ENCODE data around the gene TPRX2.

The TPRX2 gene

DNA sequence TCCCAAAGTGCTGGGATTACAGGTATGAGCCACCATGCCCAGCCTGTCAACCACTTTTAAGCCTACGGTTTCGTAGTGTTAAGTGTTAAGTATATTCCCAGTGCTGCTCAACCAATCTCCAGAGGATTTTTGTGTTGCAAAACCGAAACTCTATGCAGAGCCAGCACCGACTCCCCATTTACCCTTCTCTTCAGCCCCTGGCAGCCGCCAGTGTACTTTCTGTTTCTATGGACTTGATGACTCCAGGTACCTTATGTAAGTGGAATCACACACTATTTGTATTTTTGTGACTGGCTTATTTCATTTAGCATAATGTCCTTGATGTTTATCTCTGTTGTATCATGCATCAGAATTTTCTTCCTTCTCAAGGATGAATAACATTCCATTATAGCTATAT is 26.0 kb downstream of the TPRX2 start:
- Histone ChIP-seq H3K4me2 (ENCODE audit: low read depth, low read length) (no peak overlapping the region), H3F3A (ENCODE audit: insufficient read depth, low read length) (no peaks in the 10 kb centered on the region), H4K20me1 (ENCODE audit: insufficient read depth, low read length) (no peaks in the 10 kb centered on the region), H3K4me1 (ENCODE audit: low read length) (no peaks in the 10 kb centered on the region), H3K27me3 (replicated peaks; ENCODE audit: insufficient read depth, low read length) (peaks cover 80% of the 10 kb centered on the region), H3K36me3 (replicated peaks; ENCODE audit: insufficient read depth, low read length) (no peaks in the 10 kb centered on the region), H2AFZ (ENCODE audit: low read length) (no peak overlapping the region), H3K9me3 (replicated peaks; ENCODE audit: insufficient read depth, low read length) (no peaks in the 10 kb centered on the region), H3K9me2 (replicated peaks; ENCODE audit: insufficient read depth, low read length) (no peaks in the 10 kb centered on the region), H3K27ac (ENCODE audit: low read length) (no peak overlapping the region), H3K79me2 (ENCODE audit: low read length) (no peaks in the 10 kb centered on the region), H3K4me3 (ENCODE audit: low read length) (no peak overlapping the region), H3K9ac (ENCODE audit: low read length) (no peak overlapping the region)
- no peak for TF ChIP-seq CTCF (IDR thresholded peaks at IDR 0.05; ENCODE audit: low read length)
- TF ChIP-seq EZH2phosphoT487 (IDR thresholded peaks at IDR 0.05; ENCODE audit: low read length): no peak
- TF ChIP-seq EZH2 (optimal IDR thresholded peaks at IDR 0.05; ENCODE audit: low read depth, low read length): no peak
- no peak for DNase-seq

DNA sequence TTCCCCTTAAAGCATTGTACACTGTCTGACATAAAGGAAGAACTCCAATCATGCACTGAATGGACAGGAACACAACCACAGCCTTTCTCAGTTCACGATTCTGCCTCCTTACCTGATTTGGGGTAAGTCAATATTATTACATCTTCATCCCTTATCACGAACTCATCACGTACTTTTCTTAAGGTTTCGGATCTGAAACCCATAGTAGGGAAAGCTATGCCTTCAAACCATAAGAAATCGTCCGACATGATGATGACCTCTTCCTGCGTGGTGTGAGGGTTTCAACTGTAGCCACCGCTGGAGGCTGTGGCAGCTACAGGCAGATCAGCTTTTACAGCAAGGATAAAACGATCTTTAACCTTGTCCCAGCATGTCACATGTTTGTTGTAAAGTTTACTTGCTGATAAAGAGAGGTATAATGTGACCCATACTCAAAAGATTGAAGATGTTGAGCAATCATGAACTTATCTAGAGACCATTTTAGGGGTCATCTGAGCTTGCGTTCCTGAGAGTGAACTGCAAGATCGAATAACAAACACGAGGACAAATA is 27.1 kb downstream of the TPRX2 start, which contains the start of gene SULT2A1:
Gene SULT2A1 (minus strand): TSS at position 306 of the 550 bp plus-strand sequence. CDS start 58 bp downstream, at position 248.
- Histone ChIP-seq H3K9me2 (replicated peaks; ENCODE audit: insufficient read depth, low read length) (no peaks in the 10 kb centered on the region), H3F3A (ENCODE audit: insufficient read depth, low read length) (no peaks in the 10 kb centered on the region), H2AFZ (ENCODE audit: low read length) (no peak within 1 kb of the TSS), H3K9ac (ENCODE audit: low read length) (no peak within 1 kb of the TSS), H3K27ac (ENCODE audit: low read length) (no peak within 1 kb of the TSS), H3K79me2 (ENCODE audit: low read length) (no peaks in the 10 kb centered on the region), H3K4me1 (ENCODE audit: low read length) (no peaks in the 10 kb centered on the region), H3K4me2 (ENCODE audit: low read depth, low read length) (no peak within 1 kb of the TSS), H3K9me3 (replicated peaks; ENCODE audit: insufficient read depth, low read length) (no peaks in the 10 kb centered on the region), H3K36me3 (replicated peaks; ENCODE audit: insufficient read depth, low read length) (no peaks in the 10 kb centered on the region), H3K27me3 (replicated peaks; ENCODE audit: insufficient read depth, low read length) (peaks cover 79% of the 10 kb centered on the region), H3K4me3 (ENCODE audit: low read length) (no peak within 1 kb of the TSS), H4K20me1 (ENCODE audit: insufficient read depth, low read length) (no peaks in the 10 kb centered on the region)
- DNase-seq: no peak
- no peak for TF ChIP-seq CTCF (IDR thresholded peaks at IDR 0.05; ENCODE audit: low read length)
- no peak for TF ChIP-seq EZH2phosphoT487 (IDR thresholded peaks at IDR 0.05; ENCODE audit: low read length)
- TF ChIP-seq EZH2 (optimal IDR thresholded peaks at IDR 0.05; ENCODE audit: low read depth, low read length): no peak

DNA sequence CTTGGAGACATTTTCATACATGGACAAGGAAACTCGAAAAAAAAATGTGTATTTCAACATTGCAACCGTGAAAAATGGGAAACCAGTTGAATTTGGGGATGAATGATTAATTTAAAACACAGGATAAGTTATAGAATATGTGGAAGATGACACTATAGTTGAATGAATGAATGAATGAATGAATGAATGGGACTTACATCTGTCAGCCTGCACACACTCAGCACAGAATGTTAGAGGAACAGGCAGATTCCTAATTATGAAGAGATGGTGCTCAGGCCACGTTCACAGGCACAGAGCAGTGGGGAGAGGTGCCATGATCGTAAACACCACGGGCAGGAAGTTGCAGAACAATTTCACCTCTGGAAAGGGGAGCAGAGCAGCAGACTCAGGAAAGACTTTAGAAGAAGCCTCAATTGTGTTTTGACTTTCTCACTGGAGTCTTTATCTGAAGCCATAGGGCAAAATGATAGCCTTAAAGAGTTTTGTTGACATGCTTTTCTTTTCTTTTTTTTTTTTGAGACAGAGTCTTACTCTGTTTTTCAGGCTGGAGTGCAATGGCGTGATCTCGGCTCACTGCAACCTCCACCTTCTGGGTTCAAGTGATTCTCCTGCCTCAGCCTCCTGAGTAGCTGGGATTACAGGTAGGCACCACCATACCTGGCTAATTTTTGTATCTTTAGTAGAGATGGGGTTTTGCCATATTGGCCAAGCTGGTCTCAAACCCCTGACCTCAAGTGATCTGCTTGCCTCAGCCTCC is 32.0 kb downstream of the TPRX2 start:
- Histone ChIP-seq H3K79me2 (ENCODE audit: low read length) (no peaks in the 10 kb centered on the region), H3K4me3 (ENCODE audit: low read length) (no peak overlapping the region), H3F3A (ENCODE audit: insufficient read depth, low read length) (no peaks in the 10 kb centered on the region), H3K4me2 (ENCODE audit: low read depth, low read length) (no peak overlapping the region), H3K9me3 (replicated peaks; ENCODE audit: insufficient read depth, low read length) (no peaks in the 10 kb centered on the region), H3K27ac (ENCODE audit: low read length) (no peak overlapping the region), H3K9me2 (replicated peaks; ENCODE audit: insufficient read depth, low read length) (no peaks in the 10 kb centered on the region), H3K9ac (ENCODE audit: low read length) (no peak overlapping the region), H3K4me1 (ENCODE audit: low read length) (no peaks in the 10 kb centered on the region), H4K20me1 (ENCODE audit: insufficient read depth, low read length) (no peaks in the 10 kb centered on the region), H2AFZ (ENCODE audit: low read length) (no peak overlapping the region), H3K27me3 (replicated peaks; ENCODE audit: insufficient read depth, low read length) (peaks cover 82% of the 10 kb centered on the region), H3K36me3 (replicated peaks; ENCODE audit: insufficient read depth, low read length) (no peaks in the 10 kb centered on the region)
- TF ChIP-seq CTCF (IDR thresholded peaks at IDR 0.05; ENCODE audit: low read length) (no peak), EZH2 (optimal IDR thresholded peaks at IDR 0.05; ENCODE audit: low read depth, low read length) (no peak), EZH2phosphoT487 (IDR thresholded peaks at IDR 0.05; ENCODE audit: low read length) (no peak)
- DNase-seq: no peak

All from MM.1S (cell line).